OCI-LY7 (cell line): ENCODE data around the gene OOEP. TPM values are rescaled to one million over a fixed set of nuclear protein-coding genes. Genes with fewer than 3 reads are reported as not detected.

ENCODE experiments used
- BruUV-seq: library from RNA; stranded (reverse); fragments of 400-500 nt; replicated peaks from 2 replicates; lab custom pipeline; 2021; lab: Mats Ljungman, UMichigan
- CTCF ChIA-PET: fragments of 300-600 bp; sonication (Branson Sonifier 250); formaldehyde crosslinking; loops from one replicate; lab custom pipeline; 2022; ENCODE audit warnings: antibody characterized with exemption; ENCODE audit not compliant: unreplicated experiment; lab: Charles Lee
- POLR2A ChIA-PET: fragments of 300-600 bp; sonication (Branson Sonifier 250); formaldehyde crosslinking; loops from one replicate; lab custom pipeline; 2022; ENCODE audit warnings: antibody characterized with exemption; lab: Charles Lee
- DNase-seq: peaks from one replicate; pipeline ENCODE4 v3.0.0-alpha.2; 2015; ENCODE audit warnings: low spot score
- H2AFZ ChIP-seq: fragments of 200-600 bp; sonication (generic), shearing (Covaris generic); 2 replicates; pipeline ENCODE4 v1.6.1; 2014; ENCODE audit warnings: mild to moderate bottlenecking, antibody characterized with exemption, low read length, moderate library complexity
- H3K27ac ChIP-seq: fragments of 200-600 bp; sonication (generic); 2 replicates; pipeline ENCODE4 v1.5.1; 2014; ENCODE audit warnings: mixed run types, low read depth, mild to moderate bottlenecking, moderate library complexity, low read length, inconsistent platforms; ENCODE audit not compliant: poor library complexity, severe bottlenecking
- H3K36me3 ChIP-seq: fragments of 200-600 bp; sonication (generic); 2 replicates; pipeline ENCODE4 v1.6.1; 2014; ENCODE audit warnings: mild to moderate bottlenecking, antibody characterized with exemption, low read length, moderate library complexity, mixed read lengths; ENCODE audit not compliant: insufficient read depth
- H3K4me1 ChIP-seq: fragments of 200-600 bp; sonication (generic); 2 replicates; pipeline ENCODE4 v1.5.1; 2014; ENCODE audit warnings: mild to moderate bottlenecking, low read length; ENCODE audit not compliant: insufficient read depth, poor library complexity, severe bottlenecking
- H3K4me2 ChIP-seq: fragments of 200-600 bp; sonication (generic); 2 replicates; pipeline ENCODE4 v1.6.1; 2014; ENCODE audit warnings: mild to moderate bottlenecking, low read length
- H3K4me3 ChIP-seq: fragments of 200-600 bp; sonication (generic); 2 replicates; pipeline ENCODE4 v1.5.1; 2014; ENCODE audit warnings: mild to moderate bottlenecking, low read depth, low read length; ENCODE audit not compliant: poor library complexity, severe bottlenecking
- H3K79me2 ChIP-seq: fragments of 200-600 bp; sonication (generic); 2 replicates; pipeline ENCODE4 v1.6.1; 2016; ENCODE audit warnings: low read depth, mild to moderate bottlenecking, low read length, moderate library complexity, mixed read lengths; ENCODE audit not compliant: insufficient read depth
- H3K9me2 ChIP-seq: fragments of 200-600 bp; sonication (generic); 2 replicates; pipeline ENCODE4 v1.6.1; 2016; ENCODE audit warnings: mild to moderate bottlenecking, low read length, mixed read lengths; ENCODE audit not compliant: insufficient read depth
- H3K9me3 ChIP-seq: fragments of 200-600 bp; sonication (generic); 2 replicates; pipeline ENCODE4 v1.6.1; 2014; ENCODE audit warnings: mild to moderate bottlenecking, mixed run types, low read length, mixed read lengths
- H4K20me1 ChIP-seq: fragments of 200-600 bp; sonication (generic); 2 replicates; pipeline ENCODE4 v1.6.1; 2014; ENCODE audit warnings: mild to moderate bottlenecking, antibody characterized with exemption, low read length, moderate library complexity, mixed read lengths; ENCODE audit not compliant: insufficient read depth
- EZH2phosphoT487 ChIP-seq: fragments of 200-600 bp; sonication (generic); IDR thresholded peaks from 2 replicates; pipeline ENCODE4 v1.6.1; 2018; ENCODE audit warnings: low read depth, borderline replicate concordance, mild to moderate bottlenecking, mixed run types, antibody characterized with exemption, low read length, moderate library complexity, mixed read lengths
- intact Hi-C: fragments of 100-400 bp; cut with micrococcal nuclease; formaldehyde crosslinking; loops from one replicate; pipeline ENCODE4 v1.10.0; 2022; ENCODE audit not compliant: unreplicated experiment
- total RNA-seq, 2 experiments: library from RNA; depleted of rRNA in 1 of 2; stranded (reverse); fragments of >200 nt in 1 of 2; shearing (Covaris generic) in 1 of 2; gene quantifications; 2 replicates each; pipeline ENCODE4 v1.2.3, GENCODE V29; 2014 to 2022
- TF ChIP-seq, protein P1 (sequence below): fragments of 200-600 bp; sonication (generic); conservative IDR thresholded peaks from 2 replicates; pipeline ENCODE4 v1.5.1; 2014; ENCODE audit warnings: mild to moderate bottlenecking, antibody characterized with exemption, low read length, moderate library complexity, mixed read lengths

The OOEP gene
- total RNA-seq, 2 experiments from 2014 or later: not detected

DNA sequence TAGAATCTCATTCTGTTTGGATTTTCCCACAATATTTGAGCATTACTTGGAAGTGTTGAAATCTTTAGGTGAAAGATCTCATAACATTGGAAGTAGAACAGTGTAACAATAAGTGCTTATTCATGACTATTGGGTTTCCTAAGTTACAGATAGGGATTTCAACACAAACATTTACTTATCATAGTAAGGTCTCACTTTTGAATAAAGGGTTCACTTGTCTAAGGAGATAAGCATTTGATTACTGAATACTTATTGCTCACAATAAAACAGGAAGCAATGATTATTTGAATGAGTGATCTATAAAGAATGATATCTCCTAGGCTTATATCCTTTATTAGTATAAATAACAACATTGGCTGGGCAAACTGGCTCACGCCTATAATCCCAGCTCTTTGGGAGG lies 39.7 kb upstream of the OOEP start:
- DNase-seq: no peak
- Histone ChIP-seq H4K20me1 (no peaks in the 10 kb centered on the region), H3K4me3 (no peak overlapping the region), H3K4me1 (no peaks in the 10 kb centered on the region), H3K4me2 (no peak overlapping the region), H3K27ac (no peak overlapping the region), H3K9me2 (no peaks in the 10 kb centered on the region), H2AFZ (no peak overlapping the region), H3K79me2 (no peaks in the 10 kb centered on the region), H3K36me3 (no peaks in the 10 kb centered on the region), H3K9me3 (no peaks in the 10 kb centered on the region)
- no TSS peak for BruUV-seq
- ChIA-PET CTCF (no interaction called here), POLR2A (interaction anchor here (0.7 to 1.6 kb wide), 2 partner anchors 10 to 19 kb away, joined by 3 read pairs; no protein-coding TSS in a partner anchor)
- TF ChIP-seq, protein P1, sequence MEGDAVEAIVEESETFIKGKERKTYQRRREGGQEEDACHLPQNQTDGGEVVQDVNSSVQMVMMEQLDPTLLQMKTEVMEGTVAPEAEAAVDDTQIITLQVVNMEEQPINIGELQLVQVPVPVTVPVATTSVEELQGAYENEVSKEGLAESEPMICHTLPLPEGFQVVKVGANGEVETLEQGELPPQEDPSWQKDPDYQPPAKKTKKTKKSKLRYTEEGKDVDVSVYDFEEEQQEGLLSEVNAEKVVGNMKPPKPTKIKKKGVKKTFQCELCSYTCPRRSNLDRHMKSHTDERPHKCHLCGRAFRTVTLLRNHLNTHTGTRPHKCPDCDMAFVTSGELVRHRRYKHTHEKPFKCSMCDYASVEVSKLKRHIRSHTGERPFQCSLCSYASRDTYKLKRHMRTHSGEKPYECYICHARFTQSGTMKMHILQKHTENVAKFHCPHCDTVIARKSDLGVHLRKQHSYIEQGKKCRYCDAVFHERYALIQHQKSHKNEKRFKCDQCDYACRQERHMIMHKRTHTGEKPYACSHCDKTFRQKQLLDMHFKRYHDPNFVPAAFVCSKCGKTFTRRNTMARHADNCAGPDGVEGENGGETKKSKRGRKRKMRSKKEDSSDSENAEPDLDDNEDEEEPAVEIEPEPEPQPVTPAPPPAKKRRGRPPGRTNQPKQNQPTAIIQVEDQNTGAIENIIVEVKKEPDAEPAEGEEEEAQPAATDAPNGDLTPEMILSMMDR: no peak
- TF ChIP-seq EZH2phosphoT487: no peak
- intact Hi-C loops: no loop called here

DNA sequence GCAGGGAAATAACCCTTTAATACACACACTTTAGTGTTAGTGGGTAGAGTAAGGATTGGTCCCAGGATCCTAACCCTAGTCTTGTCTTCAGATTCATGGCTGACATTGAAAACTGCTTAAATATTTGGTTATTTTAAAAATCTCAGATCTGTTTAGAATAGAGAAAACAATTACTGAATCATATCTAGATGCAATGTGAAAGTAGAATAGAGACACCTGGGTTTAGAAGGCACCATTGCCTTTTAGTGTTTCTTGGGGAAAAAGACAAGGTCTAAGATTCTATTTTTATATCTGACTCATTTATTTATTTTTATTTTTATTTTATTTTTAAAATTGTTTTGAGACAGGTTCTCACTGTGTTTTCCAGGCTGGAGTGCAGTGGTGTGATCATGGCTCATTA lies 31.0 kb upstream of the OOEP start:
- no peak overlapping the region for H3K27ac ChIP-seq
- CTCF ChIA-PET: no interaction called here
- H3K4me1 ChIP-seq: no peaks in the 10 kb centered on the region
- H4K20me1 ChIP-seq: no peaks in the 10 kb centered on the region
- no peaks in the 10 kb centered on the region for H3K9me2 ChIP-seq
- no peak overlapping the region for H2AFZ ChIP-seq
- no peak for DNase-seq
- H3K9me3 ChIP-seq: no peaks in the 10 kb centered on the region
- intact Hi-C loops: no loop called here
- POLR2A ChIA-PET: no interaction called here
- BruUV-seq: no TSS peak
- H3K4me2 ChIP-seq: no peak overlapping the region
- no peak overlapping the region for H3K4me3 ChIP-seq
- no peaks in the 10 kb centered on the region for H3K79me2 ChIP-seq
- H3K36me3 ChIP-seq: no peaks in the 10 kb centered on the region
- TF ChIP-seq, protein P1: no peak
- TF ChIP-seq EZH2phosphoT487: no peak

DNA sequence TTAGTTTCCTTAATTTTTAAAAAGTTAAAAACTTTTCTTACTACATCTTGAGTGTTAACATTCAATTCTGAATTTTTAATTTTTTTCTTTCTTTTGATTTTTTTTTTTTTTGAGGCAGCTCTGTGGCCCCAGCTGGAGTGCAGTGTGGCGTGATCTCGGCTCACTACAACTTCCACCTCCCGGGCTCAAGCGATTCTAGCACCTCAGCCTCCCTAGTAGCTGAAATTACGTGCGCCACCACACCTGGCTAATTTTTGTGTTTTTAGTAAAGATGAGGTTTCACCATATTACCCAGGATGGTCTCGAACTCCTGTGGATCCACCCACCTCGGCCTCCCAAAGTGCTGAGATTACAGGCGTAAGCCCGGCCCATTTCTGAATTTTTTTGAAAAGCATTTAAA lies 26.2 kb upstream of the OOEP start:
- no peak for DNase-seq
- BruUV-seq: no TSS peak

More for the DNA sequence above, 26.2 kb upstream of the OOEP start:
- H3K9me3 ChIP-seq: no peaks in the 10 kb centered on the region
- no peaks in the 10 kb centered on the region for H3K4me1 ChIP-seq
- no peak overlapping the region for H2AFZ ChIP-seq
- intact Hi-C loops: no loop called here
- TF ChIP-seq, protein P1: no peak
- TF ChIP-seq EZH2phosphoT487: no peak
- CTCF ChIA-PET: no interaction called here
- no peaks in the 10 kb centered on the region for H3K36me3 ChIP-seq
- no peaks in the 10 kb centered on the region for H3K79me2 ChIP-seq
- no peak overlapping the region for H3K27ac ChIP-seq
- H4K20me1 ChIP-seq: no peaks in the 10 kb centered on the region
- H3K4me2 ChIP-seq: no peak overlapping the region
- H3K9me2 ChIP-seq: no peaks in the 10 kb centered on the region
- POLR2A ChIA-PET: interaction anchor here (0.5 to 0.7 kb wide), 4 partner anchors 189 to 700 kb away, joined by 3 to 7 read pairs (median 4); no protein-coding TSS in a partner anchor
- no peak overlapping the region for H3K4me3 ChIP-seq
